ENCODE measurements around the gene SNRNP35. TPM values are rescaled to one million over a fixed set of nuclear protein-coding genes. Genes with fewer than 3 reads are reported as not detected.
A peak's percentile ranks its signal among the peaks of the same experiment; 100 is the strongest.

The SNRNP35 gene
- total RNA-seq, 1 donor from 2014 or later: 18.8 TPM

DNA sequence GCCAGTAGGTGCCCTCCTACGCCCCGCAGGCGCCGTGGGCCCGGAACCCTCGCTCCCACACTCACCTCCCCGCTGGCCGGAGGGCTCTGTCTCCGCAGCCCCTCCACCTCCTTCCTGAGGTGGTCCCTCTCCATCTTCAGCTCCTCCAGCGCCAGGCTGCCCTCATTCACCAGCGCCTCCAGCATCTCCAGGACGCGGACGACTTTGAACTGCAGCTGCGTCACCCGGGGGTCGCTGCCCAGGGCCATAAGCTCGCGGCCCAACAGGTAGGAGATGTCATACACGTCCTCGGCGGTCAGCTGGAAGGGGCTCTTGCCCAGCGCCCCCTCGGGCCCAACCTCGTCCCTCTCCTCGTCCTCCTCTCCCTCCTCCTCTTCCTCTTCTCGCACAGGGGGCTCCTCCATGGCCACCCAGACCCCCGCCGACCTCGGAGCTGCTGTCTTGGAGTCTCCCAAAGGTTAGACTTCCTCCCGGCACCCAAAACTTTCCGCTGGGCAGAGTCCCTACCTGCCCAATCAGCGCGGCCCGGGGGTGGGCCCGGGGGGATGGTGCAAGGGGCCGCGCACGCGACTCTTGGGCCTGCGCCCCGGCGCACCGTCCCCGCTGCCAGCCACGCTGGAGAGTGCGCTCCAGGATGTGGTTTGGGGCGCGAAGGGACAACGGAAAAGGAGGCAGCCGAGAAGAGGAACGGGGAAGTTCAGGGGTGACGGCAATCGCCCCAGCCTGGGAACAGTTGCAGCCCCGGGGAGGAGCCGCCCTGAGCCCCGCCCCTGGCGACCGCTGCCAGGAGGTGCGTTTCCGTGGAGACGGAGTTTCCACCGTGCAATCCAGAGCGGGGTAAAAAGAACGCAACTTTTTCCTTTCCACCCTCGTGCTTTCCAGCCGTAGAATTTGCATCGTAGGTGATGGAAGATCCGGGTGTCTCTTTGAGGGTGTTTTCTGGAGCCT, 21.6 kb upstream of the SNRNP35 start, which contains the start of gene RILPL2:
TSS of gene RILPL2 (minus strand) at position 668 of the 948 bp plus-strand sequence. CDS start at position 404, 264 bp downstream.
- Mint-ChIP-seq H3K36me3 (ENCODE audit: low read depth, unreplicated experiment) (peaks cover 1% of the 10 kb centered on the region), H3K4me1 (ENCODE audit: unreplicated experiment) (no peaks in the 10 kb centered on the region), H3K9me3 (ENCODE audit: unreplicated experiment) (no peaks in the 10 kb centered on the region), H3K27me3 (ENCODE audit: unreplicated experiment) (no peaks in the 10 kb centered on the region), H3K27ac (ENCODE audit: unreplicated experiment) (no peak within 1 kb of the TSS), H3K4me3 (ENCODE audit: unreplicated experiment) (peak within 1 kb of the TSS; percentile 93)
- DNase-seq (ENCODE audit: low spot score): peak; percentile 73
- TF ChIP-seq, protein P1, sequence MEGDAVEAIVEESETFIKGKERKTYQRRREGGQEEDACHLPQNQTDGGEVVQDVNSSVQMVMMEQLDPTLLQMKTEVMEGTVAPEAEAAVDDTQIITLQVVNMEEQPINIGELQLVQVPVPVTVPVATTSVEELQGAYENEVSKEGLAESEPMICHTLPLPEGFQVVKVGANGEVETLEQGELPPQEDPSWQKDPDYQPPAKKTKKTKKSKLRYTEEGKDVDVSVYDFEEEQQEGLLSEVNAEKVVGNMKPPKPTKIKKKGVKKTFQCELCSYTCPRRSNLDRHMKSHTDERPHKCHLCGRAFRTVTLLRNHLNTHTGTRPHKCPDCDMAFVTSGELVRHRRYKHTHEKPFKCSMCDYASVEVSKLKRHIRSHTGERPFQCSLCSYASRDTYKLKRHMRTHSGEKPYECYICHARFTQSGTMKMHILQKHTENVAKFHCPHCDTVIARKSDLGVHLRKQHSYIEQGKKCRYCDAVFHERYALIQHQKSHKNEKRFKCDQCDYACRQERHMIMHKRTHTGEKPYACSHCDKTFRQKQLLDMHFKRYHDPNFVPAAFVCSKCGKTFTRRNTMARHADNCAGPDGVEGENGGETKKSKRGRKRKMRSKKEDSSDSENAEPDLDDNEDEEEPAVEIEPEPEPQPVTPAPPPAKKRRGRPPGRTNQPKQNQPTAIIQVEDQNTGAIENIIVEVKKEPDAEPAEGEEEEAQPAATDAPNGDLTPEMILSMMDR (IDR thresholded peaks at IDR 0.05; ENCODE audit: unreplicated experiment): no peak

DNA sequence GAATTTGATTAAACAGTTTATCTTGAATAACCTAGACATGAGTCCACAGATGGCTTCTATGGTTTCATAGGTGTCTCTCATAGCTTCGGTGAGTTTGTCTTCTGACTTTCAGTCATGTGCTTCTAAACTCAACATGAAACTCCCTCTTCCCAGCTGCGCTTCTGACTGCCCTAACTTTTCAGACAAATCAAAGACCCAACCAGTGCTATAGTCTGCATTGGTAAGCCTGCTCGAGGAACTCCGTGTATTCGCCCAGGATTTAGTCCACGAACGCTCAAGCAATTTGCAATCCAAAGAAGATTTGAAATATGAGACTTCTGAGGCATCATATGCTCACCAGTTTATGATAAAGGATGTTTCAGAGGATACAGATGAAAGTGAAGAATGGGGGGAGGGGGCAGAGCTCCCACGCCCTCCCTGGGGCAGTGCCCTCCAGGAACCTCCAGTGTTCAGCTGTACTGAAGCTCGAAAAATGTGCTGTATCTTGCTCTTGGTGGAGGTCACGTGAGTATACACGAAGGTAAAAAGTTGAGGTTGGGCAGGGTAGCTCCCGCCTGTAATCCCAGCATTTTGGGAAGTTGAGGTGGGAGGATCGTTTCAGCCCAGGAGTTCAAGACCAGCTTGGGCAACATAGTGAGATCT, 16.3 kb upstream of the SNRNP35 start:
- no peak for DNase-seq (ENCODE audit: low spot score)
- no peaks in the 10 kb centered on the region for H3K9me3 Mint-ChIP-seq (ENCODE audit: unreplicated experiment)
- TF ChIP-seq, protein P1 (IDR thresholded peaks at IDR 0.05; ENCODE audit: unreplicated experiment): no peak
- no peaks in the 10 kb centered on the region for H3K36me3 Mint-ChIP-seq (ENCODE audit: low read depth, unreplicated experiment)
- H3K27me3 Mint-ChIP-seq (ENCODE audit: unreplicated experiment): peaks cover 2% of the 10 kb centered on the region
- H3K4me3 Mint-ChIP-seq (ENCODE audit: unreplicated experiment): no peak overlapping the region
- H3K27ac Mint-ChIP-seq (ENCODE audit: unreplicated experiment): no peak overlapping the region
- H3K4me1 Mint-ChIP-seq (ENCODE audit: unreplicated experiment): peaks cover 5% of the 10 kb centered on the region

DNA sequence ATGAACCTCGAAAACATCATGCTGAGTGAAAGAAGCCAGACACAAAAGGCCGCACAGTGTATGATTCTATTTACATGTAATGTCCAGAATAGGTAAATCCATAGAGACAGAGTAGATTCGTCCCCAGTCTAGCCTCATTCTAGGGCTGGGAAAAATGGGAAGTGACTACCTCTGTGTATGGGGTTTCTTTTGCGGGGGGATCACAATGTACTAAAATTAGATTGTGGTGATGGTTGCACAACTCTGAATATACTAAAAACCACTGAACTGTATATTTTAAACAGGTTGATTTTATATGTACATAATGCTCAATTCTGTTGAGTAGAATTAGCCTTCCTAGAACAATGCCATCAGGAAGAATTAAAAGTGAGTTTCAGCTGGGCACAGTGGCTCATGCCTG, 15.2 kb upstream of the SNRNP35 start:
- Mint-ChIP-seq H3K27me3 (ENCODE audit: unreplicated experiment) (peaks cover 2% of the 10 kb centered on the region), H3K4me1 (ENCODE audit: unreplicated experiment) (peaks cover 5% of the 10 kb centered on the region), H3K27ac (ENCODE audit: unreplicated experiment) (no peak overlapping the region), H3K4me3 (ENCODE audit: unreplicated experiment) (no peak overlapping the region), H3K9me3 (ENCODE audit: unreplicated experiment) (no peaks in the 10 kb centered on the region), H3K36me3 (ENCODE audit: low read depth, unreplicated experiment) (no peaks in the 10 kb centered on the region)
- TF ChIP-seq, protein P1 (IDR thresholded peaks at IDR 0.05; ENCODE audit: unreplicated experiment): no peak
- no peak for DNase-seq (ENCODE audit: low spot score)

DNA sequence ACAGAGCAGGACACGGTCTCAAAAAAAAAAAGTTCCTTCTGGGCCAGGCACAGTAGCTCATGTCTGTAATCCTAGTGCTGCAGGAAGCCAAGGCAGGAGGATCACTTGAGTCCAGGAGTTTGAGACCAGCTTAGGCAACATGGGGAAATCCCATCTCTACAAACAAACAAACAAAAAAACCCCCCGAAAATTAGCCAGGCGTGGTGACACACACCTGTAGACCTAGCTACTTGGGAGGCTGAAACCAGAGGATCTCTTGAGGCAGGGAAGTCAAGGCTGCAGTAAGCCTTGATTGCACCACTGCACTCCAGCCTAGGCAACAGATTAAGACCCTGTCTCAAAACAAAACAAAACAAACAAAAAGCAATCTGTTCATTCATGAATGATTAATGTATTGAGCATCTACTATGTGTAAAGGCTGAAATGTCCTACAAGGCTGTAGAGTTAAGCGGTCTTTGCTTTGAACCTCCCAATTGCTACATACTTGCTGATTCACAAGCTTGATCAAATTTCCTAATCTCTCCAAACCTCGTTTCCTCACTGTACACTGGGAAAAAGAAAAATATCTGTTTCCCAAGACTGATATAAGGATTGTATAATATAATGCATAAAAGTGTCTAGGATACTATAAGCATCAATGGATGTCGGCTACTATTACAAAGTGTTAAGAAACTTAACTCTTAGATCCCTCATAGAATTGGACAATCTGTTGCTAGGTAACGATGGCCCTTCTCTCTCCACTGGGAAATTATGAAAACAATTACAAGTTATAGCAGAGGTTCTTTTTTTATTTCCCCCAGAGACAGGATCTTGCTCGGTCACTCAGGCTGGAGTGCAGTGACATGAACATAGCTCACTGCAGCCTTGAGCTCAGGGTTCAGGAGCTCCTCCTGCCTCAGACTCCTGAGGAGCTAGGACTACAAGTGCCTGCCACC, 13.6 kb upstream of the SNRNP35 start:
- H3K27me3 Mint-ChIP-seq (ENCODE audit: unreplicated experiment): peaks cover 2% of the 10 kb centered on the region
- TF ChIP-seq, protein P1 (IDR thresholded peaks at IDR 0.05; ENCODE audit: unreplicated experiment): no peak
- no peaks in the 10 kb centered on the region for H3K36me3 Mint-ChIP-seq (ENCODE audit: low read depth, unreplicated experiment)
- H3K27ac Mint-ChIP-seq (ENCODE audit: unreplicated experiment): no peak overlapping the region
- no peak for DNase-seq (ENCODE audit: low spot score)
- H3K4me1 Mint-ChIP-seq (ENCODE audit: unreplicated experiment): peaks cover 5% of the 10 kb centered on the region
- H3K9me3 Mint-ChIP-seq (ENCODE audit: unreplicated experiment): no peaks in the 10 kb centered on the region
- no peak overlapping the region for H3K4me3 Mint-ChIP-seq (ENCODE audit: unreplicated experiment)

All from endothelial cell (in vitro differentiated cells).